ENCODE measurements around the gene MSGN1.
"Not testable (repeated sequence)": the region's sequence is repeated elsewhere in the genome, so short reads cannot be mapped to it uniquely, and the experiment has no call there.

MSGN1 gene

DNA sequence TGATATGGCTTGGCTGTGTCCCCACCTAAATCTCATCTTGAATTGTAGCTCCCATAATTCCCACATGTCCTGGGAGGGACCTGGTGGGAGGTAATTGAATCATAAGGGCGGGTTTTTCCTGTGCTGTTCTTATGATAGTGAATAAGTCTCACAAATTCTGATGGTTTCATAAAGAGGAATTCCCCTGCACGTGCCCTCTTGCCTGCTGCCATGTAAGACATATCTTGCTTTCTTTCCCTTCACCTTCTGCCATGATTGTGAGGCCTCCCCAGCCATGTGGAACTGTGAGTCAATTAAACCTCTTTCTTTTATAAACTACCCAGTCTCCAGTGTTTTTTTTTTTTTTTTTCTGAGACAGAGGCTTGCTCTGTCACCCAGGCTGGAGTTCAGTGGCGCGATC lies 7.4 kb downstream of the MSGN1 start:
- not testable (repeated sequence) for H3K27ac ChIP-seq (ENCODE audit: low read depth, low read length); H3K4me3 ChIP-seq (ENCODE audit: low read depth, low read length); H3K27me3 ChIP-seq (ENCODE audit: control insufficient read depth, insufficient read depth, low read length); H3K36me3 ChIP-seq (ENCODE audit: control insufficient read depth, insufficient read depth, low read length); H3K9me3 ChIP-seq (ENCODE audit: control insufficient read depth, insufficient read depth, low read depth, low read length); H3K9ac ChIP-seq (ENCODE audit: low read length)
- H3K4me1 ChIP-seq (ENCODE audit: control insufficient read depth, insufficient read depth, low read length), result peaks cover 22% of the 10 kb centered on the region

DNA sequence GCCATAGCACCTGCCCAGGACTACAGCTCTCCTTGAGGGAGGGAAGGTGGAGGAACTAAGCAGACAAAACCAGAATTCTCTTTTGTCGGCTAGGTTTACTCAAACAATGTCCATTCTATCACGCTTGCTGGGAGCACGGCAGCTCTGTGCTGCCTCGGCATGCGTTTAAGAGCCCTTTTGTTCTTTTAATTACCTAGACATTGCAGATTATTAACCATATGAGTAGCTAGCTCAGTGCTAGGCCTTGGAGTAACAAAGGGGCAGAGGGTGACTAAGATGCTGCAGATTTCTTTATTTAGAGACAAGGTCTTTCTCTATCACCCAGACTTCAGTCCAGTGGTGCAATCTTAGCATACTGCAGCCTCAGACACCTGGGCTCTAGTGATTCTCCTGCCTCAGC lies 11.1 kb downstream of the MSGN1 start:
- Histone ChIP-seq H3K9me3 (ENCODE audit: control insufficient read depth, insufficient read depth, low read depth, low read length) (no peaks in the 10 kb centered on the region), H3K27me3 (ENCODE audit: control insufficient read depth, insufficient read depth, low read length) (peaks cover 28% of the 10 kb centered on the region), H3K9ac (ENCODE audit: low read length) (no peak overlapping the region), H3K27ac (ENCODE audit: low read depth, low read length) (no peak overlapping the region), H3K4me3 (ENCODE audit: low read depth, low read length) (no peak overlapping the region), H3K4me1 (ENCODE audit: control insufficient read depth, insufficient read depth, low read length) (peaks cover 19% of the 10 kb centered on the region), H3K36me3 (ENCODE audit: control insufficient read depth, insufficient read depth, low read length) (no peaks in the 10 kb centered on the region)

DNA sequence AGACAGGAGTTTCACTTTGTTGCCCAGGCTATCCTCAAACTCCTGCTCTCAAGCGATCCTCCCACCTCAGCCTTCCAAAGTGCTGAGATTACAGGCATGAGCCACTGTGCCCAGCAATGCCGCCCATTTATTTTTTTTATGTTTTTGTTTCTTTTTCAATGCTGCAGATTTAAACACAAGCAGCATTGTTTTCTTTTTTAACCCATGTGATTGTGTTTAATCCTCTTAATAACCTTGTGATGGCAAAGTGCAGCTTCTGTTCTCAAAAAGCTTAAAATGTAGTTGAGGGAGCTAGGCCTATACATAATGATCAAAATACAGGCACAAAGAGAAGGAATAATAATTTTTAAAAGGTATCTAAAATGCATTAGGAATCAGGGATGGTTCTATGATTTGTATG lies 11.5 kb downstream of the MSGN1 start:
- Histone ChIP-seq H3K9me3 (ENCODE audit: control insufficient read depth, insufficient read depth, low read depth, low read length) (no peaks in the 10 kb centered on the region), H3K4me3 (ENCODE audit: low read depth, low read length) (no peak overlapping the region), H3K27ac (ENCODE audit: low read depth, low read length) (no peak overlapping the region), H3K36me3 (ENCODE audit: control insufficient read depth, insufficient read depth, low read length) (no peaks in the 10 kb centered on the region), H3K27me3 (ENCODE audit: control insufficient read depth, insufficient read depth, low read length) (peaks cover 28% of the 10 kb centered on the region), H3K9ac (ENCODE audit: low read length) (no peak overlapping the region), H3K4me1 (ENCODE audit: control insufficient read depth, insufficient read depth, low read length) (peaks cover 16% of the 10 kb centered on the region; the same call in 1 of the 2 replicates)

DNA sequence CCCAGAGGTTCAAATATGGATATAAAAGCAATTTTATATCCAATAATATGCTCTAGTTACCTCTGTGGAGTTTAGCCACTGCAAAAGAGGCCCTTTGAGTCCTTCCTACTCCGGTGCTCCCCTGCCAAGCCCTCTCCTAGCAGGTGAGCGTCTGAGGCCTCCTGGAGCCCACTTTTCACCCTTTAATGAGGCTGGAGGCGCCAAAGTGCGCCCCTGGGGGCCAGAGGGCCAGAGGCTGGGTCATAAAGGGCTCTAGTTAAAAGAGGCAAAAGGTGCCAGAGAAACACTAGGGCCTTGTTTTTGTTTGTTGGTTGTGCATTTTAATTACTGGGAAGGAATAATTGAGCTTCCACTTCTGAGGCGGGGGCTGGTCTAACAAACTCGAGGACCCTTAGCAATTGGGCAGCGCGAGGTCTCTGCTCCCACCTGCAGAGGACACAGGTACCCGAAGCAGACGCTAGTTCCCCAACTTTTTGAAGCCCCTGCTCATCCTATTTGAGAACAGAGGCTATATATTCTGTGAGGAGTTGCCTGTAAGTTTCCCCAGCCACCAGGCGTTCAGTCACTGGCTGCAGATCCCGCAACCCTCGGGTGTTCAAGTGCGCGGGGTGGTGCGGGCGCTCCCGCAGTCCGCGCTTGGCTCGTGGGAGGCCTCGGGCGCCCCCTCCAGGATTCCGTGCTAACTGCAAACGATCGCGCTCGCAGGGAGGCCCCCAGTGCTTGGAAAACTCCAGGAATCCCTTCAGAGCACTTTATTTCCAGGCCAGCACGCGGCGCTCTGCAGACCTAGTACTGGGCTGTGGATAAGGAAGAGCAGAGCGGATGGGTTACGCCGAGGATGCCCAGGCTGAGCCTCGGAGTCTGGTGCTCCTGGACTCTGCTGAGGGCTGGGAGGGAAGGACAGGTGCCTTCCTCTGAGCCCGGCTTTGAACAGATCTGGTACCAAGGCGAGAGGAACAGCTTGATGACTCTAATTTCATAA lies 14.1 kb downstream of the MSGN1 start:
- no peak overlapping the region for H3K9ac ChIP-seq (ENCODE audit: low read length)

DNA sequence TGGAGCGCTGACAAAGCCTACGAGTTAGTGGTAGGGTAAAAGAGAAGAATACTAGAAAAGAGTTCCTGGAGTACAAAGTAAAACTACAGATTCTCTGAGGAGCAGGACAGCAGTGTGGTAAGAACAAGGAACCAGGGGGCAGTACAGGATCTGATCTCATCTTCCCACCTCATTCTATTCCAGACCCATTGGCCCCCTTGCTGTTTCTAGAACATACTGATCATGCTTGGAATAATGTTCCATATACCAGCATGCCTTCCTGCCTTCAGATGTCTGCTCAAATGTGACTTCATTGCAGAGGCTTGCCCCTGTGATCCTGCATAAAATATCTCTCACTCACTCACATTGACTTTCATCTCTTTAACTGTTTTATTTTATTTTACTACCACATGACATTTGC lies 19.3 kb downstream of the MSGN1 start:
- Histone ChIP-seq H3K36me3 (ENCODE audit: control insufficient read depth, insufficient read depth, low read length) (no peaks in the 10 kb centered on the region), H3K27ac (ENCODE audit: low read depth, low read length) (no peak overlapping the region), H3K4me3 (ENCODE audit: low read depth, low read length) (no peak overlapping the region), H3K4me1 (ENCODE audit: control insufficient read depth, insufficient read depth, low read length) (0 out of 2 replicates have a peak, but pooled peaks cover 4% of the 10 kb centered on the region), H3K9me3 (ENCODE audit: control insufficient read depth, insufficient read depth, low read depth, low read length) (no peaks in the 10 kb centered on the region), H3K27me3 (ENCODE audit: control insufficient read depth, insufficient read depth, low read length) (peaks cover 8% of the 10 kb centered on the region), H3K9ac (ENCODE audit: low read length) (no peak overlapping the region)

More for the DNA sequence above, 14.1 kb downstream of the MSGN1 start:
- Histone ChIP-seq H3K36me3 (ENCODE audit: control insufficient read depth, insufficient read depth, low read length) (no peaks in the 10 kb centered on the region), H3K4me3 (ENCODE audit: low read depth, low read length) (peak overlapping the region; percentile 25), H3K27me3 (ENCODE audit: control insufficient read depth, insufficient read depth, low read length) (peaks cover 28% of the 10 kb centered on the region), H3K9me3 (ENCODE audit: control insufficient read depth, insufficient read depth, low read depth, low read length) (no peaks in the 10 kb centered on the region), H3K27ac (ENCODE audit: low read depth, low read length) (no peak overlapping the region), H3K4me1 (ENCODE audit: control insufficient read depth, insufficient read depth, low read length) (peaks cover 16% of the 10 kb centered on the region; the same call in 1 of the 2 replicates)

DNA sequence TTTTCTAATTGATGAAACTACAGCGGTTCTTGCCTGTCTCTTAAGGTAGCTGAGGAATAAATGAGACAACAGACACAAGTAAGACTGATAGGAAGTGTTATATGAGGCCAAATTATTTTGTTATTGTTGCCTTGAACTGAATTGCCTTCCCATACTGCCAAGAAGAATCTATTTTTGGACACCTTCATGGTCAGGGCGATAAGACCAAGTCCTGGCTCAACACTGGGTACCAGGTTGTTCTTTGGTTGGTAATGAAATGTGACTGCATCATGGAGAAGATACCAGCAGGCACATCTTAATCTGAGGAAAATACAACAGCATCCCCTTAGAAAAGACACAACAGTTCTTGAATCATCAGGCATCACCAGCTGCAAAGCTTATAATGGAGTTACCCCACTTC lies 23.7 kb downstream of the MSGN1 start:
- no peaks in the 10 kb centered on the region for H3K9me3 ChIP-seq (ENCODE audit: control insufficient read depth, insufficient read depth, low read depth, low read length)
- no peaks in the 10 kb centered on the region for H3K36me3 ChIP-seq (ENCODE audit: control insufficient read depth, insufficient read depth, low read length)
- no peaks in the 10 kb centered on the region for H3K27me3 ChIP-seq (ENCODE audit: control insufficient read depth, insufficient read depth, low read length)
- H3K4me3 ChIP-seq (ENCODE audit: low read depth, low read length), result no peak overlapping the region
- no peak overlapping the region for H3K9ac ChIP-seq (ENCODE audit: low read length)
- no peak overlapping the region for H3K27ac ChIP-seq (ENCODE audit: low read depth, low read length)
- H3K4me1 ChIP-seq (ENCODE audit: control insufficient read depth, insufficient read depth, low read length), result no peaks in the 10 kb centered on the region

DNA sequence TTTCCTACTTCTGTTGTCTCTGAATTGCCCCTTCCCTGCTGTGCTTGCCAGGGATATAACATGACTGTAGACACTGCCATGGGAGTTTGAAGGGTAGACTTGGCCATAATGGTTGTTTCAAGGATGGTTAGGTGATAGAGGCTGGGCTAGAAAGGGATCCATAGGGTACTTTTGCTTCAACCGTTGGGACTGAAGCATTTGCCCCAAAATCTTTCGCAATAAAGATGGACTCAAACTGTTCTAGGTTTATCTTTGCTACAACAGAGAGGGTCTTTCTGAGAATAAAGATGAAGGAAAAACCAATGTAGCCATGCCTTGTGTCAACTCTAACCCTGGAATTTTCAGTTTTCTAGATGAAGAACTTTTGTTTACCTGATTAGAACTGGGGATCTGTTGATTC lies 27.2 kb downstream of the MSGN1 start:
- H3K27me3 ChIP-seq (ENCODE audit: control insufficient read depth, insufficient read depth, low read length), result no peaks in the 10 kb centered on the region
- no peak overlapping the region for H3K9ac ChIP-seq (ENCODE audit: low read length)
- H3K4me3 ChIP-seq (ENCODE audit: low read depth, low read length), result no peak overlapping the region
- H3K36me3 ChIP-seq (ENCODE audit: control insufficient read depth, insufficient read depth, low read length), result no peaks in the 10 kb centered on the region
- H3K9me3 ChIP-seq (ENCODE audit: control insufficient read depth, insufficient read depth, low read depth, low read length), result no peaks in the 10 kb centered on the region
- no peaks in the 10 kb centered on the region for H3K4me1 ChIP-seq (ENCODE audit: control insufficient read depth, insufficient read depth, low read length)
- H3K27ac ChIP-seq (ENCODE audit: low read depth, low read length), result no peak overlapping the region

DNA sequence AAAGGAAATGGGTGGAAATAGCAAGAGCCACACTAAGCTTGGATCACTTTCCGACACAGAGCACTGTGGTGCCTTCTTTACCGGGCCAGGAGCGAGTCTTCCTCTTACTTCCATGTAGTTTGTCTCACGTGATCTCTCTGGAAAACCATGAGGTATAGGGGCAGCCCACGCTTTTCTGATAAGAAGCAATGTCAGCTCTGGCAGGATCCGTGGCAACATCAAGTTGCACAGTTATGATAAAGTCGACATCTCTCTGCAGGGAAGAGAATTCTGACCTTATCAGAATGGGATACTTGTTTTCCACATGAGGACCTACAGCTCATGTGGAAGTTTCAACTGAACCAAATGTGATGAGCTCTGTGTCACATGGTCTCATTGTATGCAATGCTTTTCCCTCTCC lies 29.5 kb downstream of the MSGN1 start:
- Histone ChIP-seq H3K9ac (ENCODE audit: low read length) (no peak overlapping the region), H3K36me3 (ENCODE audit: control insufficient read depth, insufficient read depth, low read length) (no peaks in the 10 kb centered on the region), H3K27me3 (ENCODE audit: control insufficient read depth, insufficient read depth, low read length) (no peaks in the 10 kb centered on the region), H3K9me3 (ENCODE audit: control insufficient read depth, insufficient read depth, low read depth, low read length) (no peaks in the 10 kb centered on the region), H3K4me1 (ENCODE audit: control insufficient read depth, insufficient read depth, low read length) (no peaks in the 10 kb centered on the region), H3K27ac (ENCODE audit: low read depth, low read length) (no peak overlapping the region), H3K4me3 (ENCODE audit: low read depth, low read length) (no peak overlapping the region)

DNA sequence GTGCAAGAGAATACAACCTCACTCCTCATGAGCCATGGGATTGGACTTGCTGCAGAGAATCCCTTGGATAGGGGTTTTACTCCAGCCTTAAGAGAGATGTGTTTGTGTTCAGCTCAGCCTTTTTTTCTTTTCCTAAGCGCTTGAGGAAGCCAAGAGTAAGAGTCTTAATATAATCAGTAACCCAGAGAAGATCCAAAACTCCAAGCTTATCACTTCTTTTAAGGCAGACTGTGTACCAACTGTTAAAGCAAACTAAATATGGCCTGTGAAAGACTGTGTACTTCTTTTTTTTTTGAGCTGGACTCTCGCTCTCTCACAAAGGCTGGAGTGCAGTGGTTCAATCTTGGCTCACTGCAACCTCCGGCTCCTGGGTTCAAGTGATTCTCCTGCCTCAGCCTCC lies 30.4 kb downstream of the MSGN1 start:
- Histone ChIP-seq H3K9me3 (ENCODE audit: control insufficient read depth, insufficient read depth, low read depth, low read length) (no peaks in the 10 kb centered on the region), H3K27ac (ENCODE audit: low read depth, low read length) (no peak overlapping the region), H3K9ac (ENCODE audit: low read length) (no peak overlapping the region), H3K4me1 (ENCODE audit: control insufficient read depth, insufficient read depth, low read length) (no peaks in the 10 kb centered on the region), H3K36me3 (ENCODE audit: control insufficient read depth, insufficient read depth, low read length) (no peaks in the 10 kb centered on the region), H3K4me3 (ENCODE audit: low read depth, low read length) (no peak overlapping the region), H3K27me3 (ENCODE audit: control insufficient read depth, insufficient read depth, low read length) (no peaks in the 10 kb centered on the region)

DNA sequence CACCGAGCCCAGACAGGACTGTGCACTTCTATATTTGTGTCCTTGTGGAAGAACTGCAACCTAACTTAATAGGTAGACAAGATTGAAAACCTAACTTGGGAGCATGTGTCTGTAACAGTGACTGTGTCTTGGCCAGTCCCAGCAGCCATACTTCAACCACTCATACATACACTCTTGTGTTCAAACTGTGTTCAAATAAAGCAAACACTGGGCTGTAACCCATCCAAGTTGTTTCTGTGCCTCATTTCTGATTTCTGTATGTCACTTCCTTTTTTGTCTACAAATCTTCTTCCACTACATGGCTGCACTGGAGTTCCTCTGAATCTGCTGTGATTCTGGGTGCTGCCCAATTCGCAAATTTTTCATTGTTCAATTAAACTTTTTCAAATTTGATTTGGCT lies 31.0 kb downstream of the MSGN1 start:
- Histone ChIP-seq H3K9me3 (ENCODE audit: control insufficient read depth, insufficient read depth, low read depth, low read length) (no peaks in the 10 kb centered on the region), H3K36me3 (ENCODE audit: control insufficient read depth, insufficient read depth, low read length) (no peaks in the 10 kb centered on the region), H3K4me3 (ENCODE audit: low read depth, low read length) (no peak overlapping the region), H3K27me3 (ENCODE audit: control insufficient read depth, insufficient read depth, low read length) (no peaks in the 10 kb centered on the region; the same call in 1 of the 2 replicates), H3K9ac (ENCODE audit: low read length) (no peak overlapping the region), H3K27ac (ENCODE audit: low read depth, low read length) (no peak overlapping the region), H3K4me1 (ENCODE audit: control insufficient read depth, insufficient read depth, low read length) (no peaks in the 10 kb centered on the region)

DNA sequence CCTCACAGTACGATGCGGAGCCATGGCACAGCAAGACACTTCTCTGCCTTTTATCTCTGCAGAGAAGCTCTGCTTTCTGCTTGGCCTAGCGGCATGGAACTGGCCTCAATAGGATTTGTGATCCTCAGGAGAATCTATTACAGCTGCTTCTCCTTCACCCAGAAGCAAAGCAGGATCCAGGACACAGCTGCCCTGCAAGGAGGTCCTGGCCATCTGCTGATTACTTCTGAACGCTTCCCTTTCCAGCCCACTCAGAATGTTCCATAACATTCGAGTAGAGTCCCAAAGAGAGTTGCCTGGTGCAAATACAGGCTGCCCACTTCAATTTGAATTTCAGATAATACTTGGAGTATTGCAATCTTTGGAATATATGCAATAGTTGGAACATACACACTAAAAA lies 33.0 kb downstream of the MSGN1 start:
- Histone ChIP-seq H3K27ac (ENCODE audit: low read depth, low read length) (no peak overlapping the region), H3K36me3 (ENCODE audit: control insufficient read depth, insufficient read depth, low read length) (no peaks in the 10 kb centered on the region), H3K9ac (ENCODE audit: low read length) (no peak overlapping the region), H3K4me3 (ENCODE audit: low read depth, low read length) (no peak overlapping the region), H3K27me3 (ENCODE audit: control insufficient read depth, insufficient read depth, low read length) (no peaks in the 10 kb centered on the region; the same call in 1 of the 2 replicates), H3K9me3 (ENCODE audit: control insufficient read depth, insufficient read depth, low read depth, low read length) (no peaks in the 10 kb centered on the region), H3K4me1 (ENCODE audit: control insufficient read depth, insufficient read depth, low read length) (no peaks in the 10 kb centered on the region)

Data from HUES6 (cell line).